NB4 (cell line): ENCODE measurements around the gene AFAP1.

ENCODE experiments used
- CTCF ChIP-seq: IDR thresholded peaks from one replicate; pipeline ENCODE4 v1.5.1; 2012; ENCODE audit warnings: low read depth, low read length
- MYC ChIP-seq: IDR thresholded peaks from 2 replicates; pipeline ENCODE4 v1.6.1; 2011; ENCODE audit warnings: low read depth, low read length
- POLR2A ChIP-seq: IDR thresholded peaks from 2 replicates; pipeline ENCODE4 v1.6.1; 2011; ENCODE audit warnings: mild to moderate bottlenecking; ENCODE audit not compliant: insufficient read length; ENCODE audit errors: extremely low read depth

GRCh38 chr4:7971881-7972500 is 32.3 kb upstream of the AFAP1 start:
- TF ChIP-seq CTCF, result no peak
- no peak for TF ChIP-seq POLR2A
- no peak for TF ChIP-seq MYC
